BJ (cell line): ENCODE measurements around the gene POU2F3. TPM values are rescaled to one million over a fixed set of nuclear protein-coding genes. Genes with fewer than 3 reads are reported as not detected.

Experiments
- CTCF ChIA-PET: fragments of 350-600 bp; formaldehyde crosslinking; extraction: SDS; loops from one replicate; lab custom pipeline; 2021; ENCODE audit warnings: antibody characterized with exemption, inconsistent platforms; lab: Yijun Ruan, JAX
- POLR2A ChIA-PET: fragments of 300-600 bp; sonication (Branson Sonifier 250); formaldehyde crosslinking; extraction: SDS; loops from one replicate; lab custom pipeline; 2021; ENCODE audit warnings: antibody characterized with exemption; lab: Charles Lee
- DNase-seq: peaks from one replicate; pipeline ENCODE4 v3.0.0-alpha.2; 2011; ENCODE audit warnings: low read depth
- H3K27me3 ChIP-seq: 2 replicates; pipeline ENCODE4 v1.6.0; 2011; ENCODE audit warnings: low read length; ENCODE audit not compliant: control insufficient read depth, insufficient read depth
- H3K36me3 ChIP-seq: 2 replicates; pipeline ENCODE4 v1.5.1; 2011; ENCODE audit warnings: low read length; ENCODE audit not compliant: control insufficient read depth, insufficient read depth
- H3K4me3 ChIP-seq: 2 replicates; pipeline ENCODE4 v1.5.1; 2011; ENCODE audit warnings: low read depth, mild to moderate bottlenecking, control low read depth, low read length
- CTCF ChIP-seq: IDR thresholded peaks from 2 replicates; pipeline ENCODE4 v1.5.1; 2011; ENCODE audit warnings: low read depth, mild to moderate bottlenecking, control low read depth, inconsistent platforms, low read length, moderate library complexity; ENCODE audit not compliant: insufficient read depth
- polyA plus RNA-seq: library from polyadenylated mRNA; depleted of rRNA; stranded (reverse); fragments of >200 nt; gene quantifications from 2 replicates; pipeline ENCODE4 v1.2.3, GENCODE V29; 2011

POU2F3 gene
- polyA plus RNA-seq, 1 experiment: 0.06 TPM

GRCh38 chr11:120333801-120334200 is 93.9 kb downstream of the POU2F3 start:
- CTCF ChIA-PET: interaction anchor here (0.7 to 2.2 kb wide), 7 partner anchors 30 to 351 kb away, joined by 3 to 15 read pairs (median 7); partner anchors contain the start of gene GRIK4
- Histone ChIP-seq H3K4me3 (no peak overlapping the region), H3K27me3 (no peaks in the 10 kb centered on the region), H3K36me3 (peaks cover 3% of the 10 kb centered on the region)
- no peak for TF ChIP-seq CTCF
- no peak for DNase-seq
- POLR2A ChIA-PET: no interaction called here

- ChIA-PET POLR2A (no interaction called here), CTCF (interaction anchor here (0.7 to 2.2 kb wide), 9 partner anchors 27 to 351 kb away, joined by 3 to 15 read pairs (median 7); partner anchors contain the start of gene GRIK4)
- no peak for DNase-seq
- no peak for TF ChIP-seq CTCF
- Histone ChIP-seq H3K27me3 (no peaks in the 10 kb centered on the region), H3K36me3 (peaks cover 3% of the 10 kb centered on the region), H3K4me3 (no peak overlapping the region)
Observed at GRCh38 chr11:120334332-120334731, 94.4 kb downstream of the POU2F3 start.

GRCh38 chr11:120334894-120335462 is 95.0 kb downstream of the POU2F3 start:
- H3K4me3 ChIP-seq: peak overlapping the region; percentile 71
- no peaks in the 10 kb centered on the region for H3K27me3 ChIP-seq
- H3K36me3 ChIP-seq: peaks cover 2% of the 10 kb centered on the region
- peak; percentile 68 for TF ChIP-seq CTCF
- ChIA-PET CTCF (interaction anchor here (0.7 to 2.2 kb wide), 21 partner anchors 8 to 350 kb away, joined by 3 to 15 read pairs (median 4); partner anchors contain the start of gene GRIK4), POLR2A (interaction anchor here (0.6 to 1.6 kb wide), 2 partner anchors 17 to 66 kb away, joined by 3 read pairs; no protein-coding TSS in a partner anchor)
- peak; percentile 53 for DNase-seq

- peak overlapping the region; percentile 71 for H3K4me3 ChIP-seq
- no peak for TF ChIP-seq CTCF
- CTCF ChIA-PET: interaction anchor here (0.7 to 2.2 kb wide), 22 partner anchors 9 to 213 kb away, joined by 3 to 15 read pairs (median 4); partner anchors contain the start of gene GRIK4
- POLR2A ChIA-PET: interaction anchor here (0.6 to 1.6 kb wide), 2 partner anchors 18 to 65 kb away, joined by 3 read pairs; no protein-coding TSS in a partner anchor
- DNase-seq: no peak
- no peaks in the 10 kb centered on the region for H3K27me3 ChIP-seq
- no peaks in the 10 kb centered on the region for H3K36me3 ChIP-seq
Observed at GRCh38 chr11:120335556-120335907, 95.6 kb downstream of the POU2F3 start.

GRCh38 chr11:120335908-120336640 is 96.1 kb downstream of the POU2F3 start, which contains the start of gene ARHGEF12:
Gene ARHGEF12, plus strand, starts transcription at chr11:120336413. Its CDS starts 831 bp downstream, at chr11:120337244.
- CTCF ChIA-PET: interaction anchor here (0.6 to 2.2 kb wide), 22 partner anchors 9 to 348 kb away, joined by 3 to 15 read pairs (median 4); partner anchors contain the start of gene GRIK4
- no peaks in the 10 kb centered on the region for H3K36me3 ChIP-seq
- TF ChIP-seq CTCF: peak; percentile 53
- POLR2A ChIA-PET: interaction anchor here (0.7 to 1.6 kb wide), 2 partner anchors 65 to 688 kb away, joined by 3 read pairs; partner anchors contain the start of gene TBCEL
- H3K4me3 ChIP-seq: peak within 1 kb of the TSS; percentile 71
- no peaks in the 10 kb centered on the region for H3K27me3 ChIP-seq
- DNase-seq: peak; percentile 66
